ENCODE measurements around the gene CRBN. TPM values are rescaled to one million over a fixed set of nuclear protein-coding genes. Genes with fewer than 3 reads are reported as not detected.

CRBN gene
- total and polyA plus RNA-seq, 2 of the 13 experiments (the other 11 are each of a cell fraction or from before 2014, with no cell fraction given): 30.8 to 36.1 TPM

DNA sequence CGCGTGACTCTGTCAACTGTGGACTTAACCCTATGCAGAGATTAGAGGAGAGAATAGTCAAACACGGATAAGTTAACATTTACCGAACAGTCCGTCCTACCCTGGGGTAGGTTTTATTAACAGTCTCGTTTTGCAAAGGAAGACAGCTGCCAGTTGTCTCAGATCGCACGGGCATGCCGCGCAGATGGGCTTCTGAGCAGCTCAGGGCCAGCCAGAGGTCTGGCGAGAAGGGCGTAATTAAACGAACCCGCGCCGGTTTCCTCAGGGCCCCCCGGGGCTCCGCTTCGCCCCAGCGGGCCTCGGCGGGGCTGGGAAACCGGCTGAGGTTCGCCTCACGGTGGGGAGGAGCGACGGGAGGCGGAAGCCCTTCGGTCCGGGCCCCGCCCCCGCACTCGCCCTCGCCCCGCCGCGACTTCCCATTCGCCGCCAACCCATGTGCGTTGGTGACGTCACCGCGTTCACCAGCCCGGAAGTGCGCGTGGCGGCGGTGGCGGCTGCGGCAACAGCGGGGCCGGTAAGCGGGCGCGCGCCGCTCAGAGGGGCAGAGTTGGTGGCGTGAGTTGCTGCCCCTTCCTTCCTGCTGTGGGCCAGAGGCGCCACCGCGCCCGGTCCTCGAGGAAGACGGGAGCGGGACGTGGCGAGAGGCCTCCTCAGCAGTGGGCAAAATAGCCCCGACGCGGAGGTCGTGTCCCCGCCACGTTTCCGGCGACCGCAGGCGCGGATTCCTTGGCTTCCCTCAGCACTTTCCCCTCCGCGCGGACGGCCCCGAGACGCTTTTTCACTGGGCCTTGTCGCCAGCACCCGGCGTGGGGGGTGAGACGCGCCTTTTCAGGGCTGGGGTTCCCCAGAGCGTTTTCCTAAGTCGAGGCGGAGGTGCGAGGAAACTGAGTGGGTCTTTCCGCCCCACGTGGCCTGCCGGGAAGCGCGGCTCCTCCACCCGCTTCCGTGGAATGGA, 52.7 kb downstream of the CRBN start, which contains the start of gene TRNT1 (continued):
- TF ChIP-seq MATR3 (CRISPR knock-in tag; IDR thresholded peaks at IDR 0.05): no peak
- TF ChIP-seq ZNF557 (CRISPR knock-in tag; IDR thresholded peaks at IDR 0.05): no peak
- TF ChIP-seq ZNF775 (CRISPR knock-in tag; IDR thresholded peaks at IDR 0.05; ENCODE audit: borderline replicate concordance): no peak
- TF ChIP-seq ZNF501 (CRISPR knock-in tag; IDR thresholded peaks at IDR 0.05): peak; percentile 94
- no peak for TF ChIP-seq NFATC3 (CRISPR knock-in tag; IDR thresholded peaks at IDR 0.05)
- TF ChIP-seq ZNF407 (CRISPR knock-in tag; IDR thresholded peaks at IDR 0.05; ENCODE audit: not compliant biosample characterization): peak; percentile 86
- TF ChIP-seq NR2F2 (IDR thresholded peaks at IDR 0.05; ENCODE audit: borderline replicate concordance, low read depth): no peak
- no peak for TF ChIP-seq SMARCE1 (IDR thresholded peaks at IDR 0.05; ENCODE audit: borderline replicate concordance)
- TF ChIP-seq ELF3 (CRISPR knock-in tag; IDR thresholded peaks at IDR 0.05): peak; percentile 81
- TF ChIP-seq TEAD3 (CRISPR knock-in tag; optimal IDR thresholded peaks at IDR 0.05; ENCODE audit: borderline replicate concordance): no peak
- TF ChIP-seq ZNF850 (CRISPR knock-in tag; conservative IDR thresholded peaks at IDR 0.05): 0 out of 2 replicates have a peak, but pooled peaks have one; percentile 39
- TF ChIP-seq ETV6 (CRISPR knock-in tag; conservative IDR thresholded peaks at IDR 0.05): no peak
- TF ChIP-seq SOX13 (IDR thresholded peaks at IDR 0.05): no peak
- no peak for TF ChIP-seq SOX13 (CRISPR knock-in tag; conservative IDR thresholded peaks at IDR 0.05 in 1 of 2, IDR thresholded peaks at IDR 0.05 in 1 of 2)
- no peak for TF ChIP-seq SNAPC5 (CRISPR knock-in tag; IDR thresholded peaks at IDR 0.05; ENCODE audit: borderline replicate concordance)
- TF ChIP-seq ZNF562 (CRISPR knock-in tag; IDR thresholded peaks at IDR 0.05; ENCODE audit: borderline replicate concordance): 0 out of 2 replicates have a peak, but pooled peaks have one; percentile 11
- peak; percentile 90 for TF ChIP-seq ZSCAN21 (CRISPR knock-in tag; IDR thresholded peaks at IDR 0.05; ENCODE audit: borderline replicate concordance)
- no peak for TF ChIP-seq NCOA5 (CRISPR knock-in tag; IDR thresholded peaks at IDR 0.05)
- no peak for TF ChIP-seq TOE1 (CRISPR knock-in tag; IDR thresholded peaks at IDR 0.05)
- no peak for TF ChIP-seq CBX2 (IDR thresholded peaks at IDR 0.05; ENCODE audit: low read depth, low read length)
- no peak for TF ChIP-seq CBX2 (CRISPR knock-in tag; IDR thresholded peaks at IDR 0.05; ENCODE audit: low read depth)
- 0 out of 2 replicates have a peak, but pooled peaks have one; percentile 10 for TF ChIP-seq ZBTB1 (CRISPR knock-in tag; IDR thresholded peaks at IDR 0.05; ENCODE audit: borderline replicate concordance)

Data from HepG2 (cell line).